GM18517 (cell line): ENCODE data around the gene CAMK2B.
"Not testable (repeated sequence)": the region's sequence is repeated elsewhere in the genome, so short reads cannot be mapped to it uniquely, and the experiment has no call there.

Experiments
- ATAC-seq: cut with Tn5 transposase; IDR thresholded peaks from one replicate; pipeline ENCODE4 v1.9.1; 2021; ENCODE audit warnings: mild to moderate bottlenecking, moderate library complexity; ENCODE audit not compliant: unreplicated experiment

Gene CAMK2B

DNA sequence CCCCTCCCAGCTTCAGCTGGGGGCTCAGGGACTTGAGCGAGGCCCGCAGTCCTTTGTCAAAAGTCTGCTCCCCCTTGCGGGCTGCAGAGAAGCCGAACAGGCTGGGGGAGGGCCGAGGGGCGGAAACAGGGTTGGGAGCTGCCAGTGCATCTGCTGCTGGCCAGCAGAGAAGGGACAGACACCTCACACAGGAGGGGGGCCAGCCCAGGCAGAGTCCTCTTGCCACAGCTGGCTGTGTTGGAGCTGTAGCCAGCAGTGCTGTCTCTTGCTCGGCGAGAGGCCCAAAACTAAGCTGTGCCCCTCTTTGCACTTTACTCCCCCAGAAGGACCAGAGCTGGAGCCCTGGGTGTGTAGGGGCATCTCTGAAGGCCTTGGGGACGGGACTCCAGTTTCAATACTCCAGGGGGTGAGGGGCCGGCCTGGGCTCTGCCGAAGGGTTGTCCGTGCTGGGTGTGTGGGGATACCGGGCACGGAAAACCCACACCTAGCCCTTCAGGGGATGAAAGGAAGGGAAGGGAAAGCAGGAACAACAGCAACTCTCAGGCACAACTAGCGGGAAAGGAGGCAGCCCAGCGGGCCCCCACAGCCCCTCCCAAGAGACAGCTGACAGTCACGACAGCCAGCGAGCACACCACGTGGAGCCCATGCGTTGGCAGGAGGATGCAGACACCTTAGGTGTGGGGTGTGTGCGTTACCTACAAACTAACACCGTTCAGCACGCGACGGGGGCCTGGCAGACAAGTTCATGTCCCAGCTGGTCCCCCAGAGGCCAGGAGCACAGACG is 106.8 kb downstream of the CAMK2B start:
- no peak for ATAC-seq

DNA sequence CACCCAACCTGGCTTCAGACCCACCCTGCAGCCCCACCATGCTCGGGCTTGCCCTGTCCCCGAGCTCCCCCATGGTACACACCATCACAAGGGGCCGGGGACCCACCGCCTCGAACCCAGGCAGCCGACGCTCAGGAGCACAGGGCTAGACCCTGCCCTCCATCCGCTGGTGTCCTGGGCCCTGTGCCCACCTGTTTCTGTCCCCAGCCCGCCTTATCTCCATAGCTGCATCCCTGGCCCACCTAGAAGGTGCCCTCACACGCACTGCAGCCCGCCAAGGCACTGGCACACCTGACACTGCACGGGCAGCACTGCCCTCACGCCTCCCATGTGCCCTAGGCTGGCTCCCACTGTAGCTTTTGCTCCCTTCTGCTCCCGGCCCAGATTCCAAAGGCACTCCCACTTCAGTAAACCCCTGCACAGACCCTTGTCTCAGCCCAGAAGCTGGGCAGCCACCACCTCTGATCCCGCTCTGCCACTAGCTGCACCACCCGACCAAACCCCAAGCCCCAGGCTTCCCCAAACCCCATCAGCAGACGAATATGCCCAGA is 107.5 kb downstream of the CAMK2B start:
- ATAC-seq, result no peak

DNA sequence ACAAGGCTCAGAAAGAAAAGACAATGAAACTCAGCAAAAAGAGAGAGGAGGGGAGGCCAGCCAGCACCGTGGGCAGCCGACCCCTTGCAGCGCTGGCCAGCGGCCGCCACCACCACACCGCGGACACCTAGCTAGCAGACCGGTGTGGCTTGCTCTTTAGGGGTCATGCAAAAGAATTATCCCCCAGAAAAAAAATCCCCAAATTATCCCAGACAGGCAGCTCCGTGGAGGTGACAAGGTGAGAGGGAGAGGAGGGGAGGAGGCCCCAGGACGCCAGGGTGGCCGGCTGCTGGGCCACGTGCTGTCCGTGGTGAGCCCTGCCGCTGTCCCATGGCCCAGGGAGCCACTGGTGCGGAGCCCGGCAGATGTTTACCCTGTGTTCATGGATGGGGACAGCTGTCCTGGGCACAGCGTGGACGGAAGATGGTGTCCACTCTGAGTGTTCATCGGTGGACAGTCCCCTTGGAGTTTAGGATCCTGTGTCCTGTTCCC is 108.1 kb downstream of the CAMK2B start:
- no peak for ATAC-seq

DNA sequence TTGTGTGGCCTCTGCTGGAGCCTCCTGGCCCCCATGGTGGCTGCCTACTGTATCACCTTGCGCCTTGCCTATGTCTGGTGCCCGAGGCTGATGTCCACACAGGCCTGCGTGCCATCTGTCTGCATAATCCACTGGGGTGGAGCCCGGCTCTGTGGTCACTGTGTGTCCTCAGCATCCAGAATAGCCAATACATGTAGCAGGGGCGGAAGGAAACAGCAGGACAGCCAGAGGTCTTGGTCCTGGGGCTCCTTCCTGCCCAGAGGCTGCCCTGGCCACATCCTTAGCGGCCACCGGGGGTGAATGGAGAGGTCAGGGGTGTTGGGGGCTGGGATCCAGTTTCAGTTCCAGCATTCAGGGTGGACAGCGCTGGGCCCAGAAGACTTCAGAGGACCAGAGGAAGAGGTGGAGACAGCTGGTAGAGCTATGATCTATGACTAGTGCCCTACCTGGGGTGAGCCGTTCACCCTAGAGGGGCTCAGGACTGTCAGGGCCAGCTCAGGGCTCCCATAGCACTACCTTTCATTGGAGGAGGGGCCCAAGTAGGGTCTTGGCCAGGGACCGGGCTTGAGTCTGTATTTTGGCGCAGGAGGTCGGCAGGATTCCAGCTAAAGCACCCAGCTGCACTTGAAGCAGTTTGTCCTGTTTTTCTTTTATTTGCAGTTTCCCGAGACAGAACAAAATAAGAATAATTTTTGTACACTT is 108.7 kb downstream of the CAMK2B start:
- ATAC-seq, result no peak

DNA sequence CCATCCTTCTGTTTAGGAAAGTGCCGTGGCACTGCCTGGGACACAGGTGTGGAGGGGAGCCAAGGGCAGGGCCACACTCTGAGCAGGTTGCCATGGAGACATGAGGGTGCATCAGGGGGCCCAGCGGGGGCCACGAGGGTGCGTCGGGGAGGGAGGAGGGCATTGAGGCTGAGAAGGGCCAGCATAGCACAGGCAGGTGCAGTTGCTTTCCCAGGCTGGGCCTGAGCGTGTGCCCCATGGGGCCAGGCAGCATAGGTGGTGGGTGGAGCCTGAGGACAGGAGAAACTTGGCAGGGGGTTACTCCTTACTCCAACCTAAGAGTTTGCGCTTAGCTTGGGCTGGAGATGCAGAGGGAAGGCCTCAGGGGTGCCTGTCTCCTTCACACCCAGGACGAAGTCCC is 109.4 kb downstream of the CAMK2B start:
- ATAC-seq, result no peak

DNA sequence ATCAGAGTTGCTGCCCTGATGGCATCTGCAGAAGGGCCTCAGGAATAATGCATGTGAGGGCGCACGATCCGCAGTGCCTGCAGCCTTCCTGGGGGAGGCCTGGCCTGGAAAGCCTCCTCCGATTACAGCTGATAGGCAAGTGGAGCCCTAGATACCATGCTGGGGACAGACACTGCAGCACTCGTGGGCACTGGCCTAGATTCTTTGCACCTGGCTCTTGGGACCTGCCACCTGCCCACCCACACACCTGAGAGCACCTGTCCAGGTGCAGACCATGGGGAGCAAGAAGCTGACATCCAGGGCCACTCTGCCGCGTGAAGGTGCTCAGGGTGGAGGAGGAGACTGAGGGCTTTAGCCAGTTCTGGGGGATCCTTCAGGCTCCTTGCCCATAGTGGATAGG is 109.9 kb downstream of the CAMK2B start:
- no peak for ATAC-seq

DNA sequence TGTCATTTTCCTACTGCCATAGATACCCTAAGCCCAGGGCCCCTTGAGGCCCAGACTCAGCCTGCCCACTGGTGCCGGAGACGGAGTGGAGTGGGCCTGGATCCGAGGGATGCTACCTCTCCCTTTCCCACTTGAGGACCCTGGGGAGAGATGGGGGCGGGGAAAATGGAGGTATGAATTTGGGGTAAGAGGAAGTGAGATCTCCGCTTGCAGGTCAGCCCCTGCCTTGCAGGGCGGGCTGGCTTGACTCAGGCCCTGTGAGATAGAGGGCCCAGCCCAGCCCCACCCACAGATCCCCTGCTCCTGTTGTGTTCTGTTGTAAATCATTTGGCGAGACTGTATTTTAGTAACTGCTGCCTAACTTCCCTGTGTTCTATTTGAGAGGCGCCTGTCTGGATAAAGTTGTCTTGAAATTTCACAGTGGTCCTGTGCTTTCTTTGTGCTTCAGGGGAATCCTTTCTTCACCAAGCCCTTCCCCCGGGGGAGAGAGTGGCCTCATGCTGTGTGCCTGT is 111.5 kb downstream of the CAMK2B start:
- ATAC-seq, result no peak

DNA sequence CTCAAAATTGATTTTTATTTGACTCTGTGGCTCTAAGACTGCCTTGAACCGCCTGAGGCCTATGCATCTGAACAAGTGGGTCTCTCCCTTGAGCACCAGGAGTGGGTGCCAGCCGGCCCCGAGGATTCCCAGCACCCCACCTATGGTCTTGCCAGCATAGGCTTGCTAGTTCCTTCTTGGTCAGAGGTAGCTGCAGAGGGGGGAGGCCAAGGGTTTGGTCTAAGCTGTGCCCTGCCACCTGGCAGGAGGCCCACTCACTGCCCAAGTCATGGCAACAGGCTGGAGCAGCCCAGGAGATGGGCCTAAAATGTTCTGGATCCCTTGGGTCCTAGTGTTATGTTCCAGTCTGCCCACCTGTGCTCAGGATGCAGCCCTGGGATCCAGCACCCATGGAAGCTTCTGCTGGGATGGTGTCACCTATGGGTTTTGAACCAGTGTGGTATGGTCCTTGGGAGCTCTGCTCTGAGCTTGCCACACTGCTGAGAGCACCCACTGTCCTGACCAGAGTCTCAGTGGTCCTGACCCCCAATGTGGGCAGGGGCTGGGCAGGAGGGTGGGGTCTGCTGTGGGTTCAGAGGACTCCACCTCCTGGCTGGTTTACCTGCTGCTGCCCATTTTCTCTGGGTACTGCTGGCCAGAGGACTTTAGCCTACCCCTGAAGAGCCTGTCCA is 112.1 kb downstream of the CAMK2B start:
- no peak for ATAC-seq

DNA sequence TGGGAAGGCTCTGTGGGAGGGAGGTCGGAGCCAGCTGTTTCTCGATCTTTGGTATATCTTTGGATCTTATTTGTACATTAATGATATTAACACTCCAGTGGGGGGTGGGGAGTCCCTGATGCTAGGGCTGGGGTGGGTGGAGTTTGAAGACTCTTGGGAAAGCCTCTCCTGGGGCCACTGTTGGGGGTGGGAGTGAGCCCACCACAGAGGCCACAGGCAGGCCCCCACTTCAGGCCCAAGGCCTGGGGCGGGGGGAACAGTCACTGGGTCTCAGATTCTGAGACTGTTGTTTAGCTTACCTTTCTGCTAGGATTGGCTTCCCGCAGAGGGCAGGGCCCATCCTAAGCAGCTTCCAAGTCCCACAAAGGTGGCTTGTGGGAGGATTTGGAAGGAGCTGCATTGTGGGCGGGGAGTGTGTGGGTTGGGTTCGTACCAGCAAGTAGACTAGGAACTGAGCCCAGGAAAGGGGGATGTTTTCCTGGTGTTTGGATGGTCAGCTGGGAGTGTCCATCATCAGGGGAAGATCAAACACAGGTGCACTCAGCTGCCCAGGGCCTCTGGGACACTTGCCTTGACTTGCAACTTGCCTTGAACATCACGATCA is 112.7 kb downstream of the CAMK2B start:
- no peak for ATAC-seq

DNA sequence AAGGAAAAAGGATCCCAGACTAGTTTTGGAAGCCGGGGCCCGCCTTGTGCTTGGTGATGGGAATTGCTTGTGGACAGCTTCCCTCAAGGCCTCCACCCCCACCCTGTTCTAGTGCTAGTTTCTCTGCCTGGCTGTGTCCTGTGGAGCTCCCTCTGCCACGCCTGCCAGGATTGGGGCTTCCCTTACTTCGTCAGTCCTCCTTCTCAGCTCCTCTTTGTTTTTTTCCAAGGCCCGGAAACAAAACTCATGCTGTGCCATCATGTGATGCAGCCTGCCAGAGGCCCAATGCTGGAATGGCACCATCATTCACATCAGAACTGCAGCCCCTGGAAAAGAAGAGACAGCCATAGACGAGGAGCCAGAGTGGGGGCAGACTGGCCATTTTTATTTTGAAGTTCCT is 113.4 kb downstream of the CAMK2B start:
- ATAC-seq, result no peak

DNA sequence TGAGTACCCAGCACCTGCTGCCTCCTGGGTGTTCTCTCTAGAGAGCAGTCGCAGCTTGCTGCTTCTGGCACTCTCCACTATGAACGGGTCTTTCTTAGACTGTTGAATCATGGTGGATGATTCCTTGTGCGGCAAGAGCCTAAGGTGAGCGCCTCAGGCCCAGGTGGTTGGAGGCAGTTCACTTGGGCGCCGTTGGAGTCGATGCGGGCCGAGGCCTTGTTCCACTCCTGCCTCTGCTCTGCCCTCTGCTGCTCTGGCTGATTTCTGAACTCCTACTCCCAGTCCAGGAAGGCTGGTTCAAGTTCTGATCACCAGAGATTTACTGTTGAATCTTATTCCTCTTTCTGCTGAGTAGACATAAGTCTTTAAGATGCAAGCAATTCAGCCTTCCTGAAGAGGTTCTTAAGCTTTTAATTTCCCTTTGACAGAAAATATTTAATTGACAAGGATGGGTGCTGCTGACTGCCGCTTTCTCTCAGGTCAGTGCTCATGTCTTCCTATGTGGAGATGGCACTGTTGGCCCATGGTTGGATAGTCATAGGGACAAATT is 114.2 kb downstream of the CAMK2B start:
- no peak for ATAC-seq

DNA sequence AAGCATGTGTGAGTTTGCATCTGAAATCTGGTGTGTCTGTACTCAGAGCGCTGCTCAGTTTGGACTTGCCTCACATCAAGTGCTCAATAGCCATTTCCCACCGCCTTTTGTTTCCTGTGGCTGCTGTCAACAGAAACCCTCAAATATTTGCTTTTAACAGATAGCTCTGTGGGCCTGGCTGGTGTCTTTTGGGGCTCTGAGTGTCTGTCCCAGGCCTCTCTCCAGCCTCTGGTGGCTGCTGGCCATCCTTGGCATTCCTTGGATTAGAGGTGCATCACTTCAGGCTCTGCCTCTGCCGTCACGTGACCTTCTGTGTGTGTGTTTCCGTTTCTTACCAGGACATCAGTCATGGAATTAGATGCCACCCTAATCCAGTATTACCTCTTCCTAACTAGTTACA is 115.3 kb downstream of the CAMK2B start:
- no peak for ATAC-seq

DNA sequence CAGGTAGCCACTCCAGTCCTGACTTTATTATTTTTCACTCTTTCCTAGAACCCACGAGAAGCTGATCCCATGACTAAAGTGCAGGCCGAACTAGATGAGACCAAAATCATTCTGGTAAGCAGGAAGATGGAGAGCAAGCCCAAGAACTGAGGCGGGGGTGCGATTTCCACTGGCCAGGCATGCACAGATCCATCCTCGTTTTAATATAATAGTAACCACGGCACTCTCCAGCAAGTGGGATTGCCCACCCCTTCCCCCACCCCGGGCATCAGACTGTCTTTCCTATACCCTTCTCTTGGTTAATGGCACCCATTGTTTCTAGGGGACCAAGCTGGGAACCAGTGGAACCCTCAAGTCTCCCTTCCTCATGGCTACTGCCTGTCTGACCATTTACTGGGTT is 117.3 kb downstream of the CAMK2B start:
- ATAC-seq, result no peak

DNA sequence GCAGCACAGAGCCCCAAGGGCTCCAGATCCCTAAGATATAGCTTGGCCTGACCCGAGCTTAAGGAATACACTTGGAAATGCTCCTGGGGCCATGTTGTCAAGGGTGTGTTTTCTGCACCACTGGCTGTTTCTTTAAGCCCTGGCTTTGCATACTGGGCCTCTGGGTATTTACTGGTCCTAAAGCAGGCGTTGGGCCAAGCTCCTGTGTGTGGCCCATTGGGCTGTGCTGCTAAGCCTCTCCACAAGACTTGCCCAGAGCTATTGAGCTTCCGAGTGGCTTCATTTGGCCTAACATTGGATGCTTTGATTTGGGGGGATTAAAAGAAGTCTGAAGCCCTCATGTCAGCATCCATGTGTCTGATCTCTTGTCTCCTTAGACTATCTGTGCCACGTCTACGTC is 119.4 kb downstream of the CAMK2B start:
- ATAC-seq, result no peak

DNA sequence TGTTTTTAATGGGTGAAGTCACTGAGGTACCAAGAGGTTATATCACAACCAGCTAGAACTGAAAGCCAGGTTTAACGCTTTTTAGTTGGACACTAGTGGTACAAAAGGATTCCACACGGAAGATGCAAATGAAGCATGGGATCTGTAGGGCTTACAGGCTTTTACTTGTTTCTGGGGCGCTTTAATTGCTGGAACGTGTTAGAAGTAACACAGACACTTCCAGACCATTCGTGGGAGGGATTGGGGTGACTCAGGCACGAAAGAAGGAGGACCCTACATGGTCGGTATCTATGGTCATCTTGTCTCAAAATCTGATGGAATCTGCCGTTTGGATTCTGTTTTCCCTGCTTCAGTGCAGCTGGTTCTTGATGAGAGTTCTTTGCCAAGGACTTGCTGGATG is 123.6 kb downstream of the CAMK2B start:
- ATAC-seq, result no peak

DNA sequence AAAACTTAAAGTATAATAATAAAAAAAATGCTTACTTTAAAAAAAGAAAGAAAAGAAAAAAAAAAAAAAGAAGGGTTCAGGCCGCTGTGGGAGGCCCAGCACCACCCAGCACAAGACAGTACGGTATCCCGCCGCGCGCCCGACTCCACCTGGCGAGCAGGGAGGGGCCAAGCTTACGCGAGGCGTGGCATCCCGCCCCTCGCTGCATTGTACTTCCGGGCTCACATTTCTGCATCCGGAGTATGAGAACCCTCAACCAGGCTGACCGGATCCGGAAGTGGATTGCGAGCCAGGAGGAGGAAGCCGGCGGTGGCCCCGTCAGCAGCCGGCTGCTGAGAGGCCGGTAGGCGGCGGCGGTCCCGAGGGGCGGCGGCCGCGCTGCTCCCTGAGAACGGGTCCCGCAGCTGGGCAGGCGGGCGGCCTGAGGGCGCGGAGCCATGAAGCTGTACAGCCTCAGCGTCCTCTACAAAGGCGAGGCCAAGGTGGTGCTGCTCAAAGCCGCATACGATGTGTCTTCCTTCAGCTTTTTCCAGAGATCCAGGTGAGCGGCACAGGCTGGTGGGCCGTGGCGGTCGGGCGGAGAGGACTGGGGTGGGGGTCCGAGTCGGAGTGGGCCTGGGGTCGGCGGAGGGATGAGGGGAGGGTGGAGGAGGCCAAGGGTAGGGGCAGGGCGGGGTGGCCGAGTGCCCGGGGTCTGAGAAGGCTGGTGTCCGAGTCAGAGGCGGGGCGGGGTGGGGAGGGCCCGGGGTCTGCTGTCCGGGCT is 124.5 kb downstream of the CAMK2B start, which contains the start of gene YKT6:
Gene YKT6 (plus strand): TSS at position 280 of the 763 bp plus-strand sequence. CDS start 158 bp downstream, at position 438.
- peak; percentile 99 for ATAC-seq

DNA sequence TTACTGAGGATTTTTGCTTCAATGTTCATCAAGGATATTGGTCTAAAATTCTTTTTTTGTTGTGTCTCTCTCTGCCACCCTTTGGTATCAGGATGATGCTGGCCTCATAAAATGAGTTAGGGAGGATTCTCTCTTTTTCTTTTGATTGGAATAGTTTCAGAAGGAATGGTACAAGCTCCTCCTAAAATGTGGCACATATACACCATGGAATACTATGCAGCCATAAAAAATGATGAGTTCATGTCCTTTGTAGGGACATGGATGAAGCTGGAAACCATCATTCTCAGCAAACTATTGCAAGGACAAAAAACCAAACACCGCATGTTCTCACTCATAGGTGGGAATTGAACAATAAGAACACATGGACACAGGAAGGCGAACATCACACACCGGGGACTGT is 125.2 kb downstream of the CAMK2B start:
- not testable (repeated sequence) for ATAC-seq

DNA sequence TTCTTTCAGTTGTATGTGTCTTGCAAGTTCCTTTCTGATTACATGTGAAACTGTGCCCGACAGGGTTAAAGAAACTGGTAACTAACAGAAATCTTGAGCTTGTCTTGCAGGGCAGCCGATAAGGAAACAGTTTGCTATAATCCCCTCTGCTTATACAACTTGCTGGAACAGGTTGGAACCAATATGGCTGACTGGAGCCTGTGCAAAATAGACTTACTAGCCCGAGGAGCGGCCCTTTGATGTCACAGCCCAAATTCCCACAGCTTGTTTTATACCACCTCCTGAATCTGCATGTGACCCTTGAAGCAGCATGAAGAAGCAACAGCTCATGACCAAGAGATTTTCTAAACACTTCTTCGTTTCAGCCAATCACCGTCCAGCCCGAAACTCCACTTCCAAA is 127.9 kb downstream of the CAMK2B start:
- no peak for ATAC-seq

DNA sequence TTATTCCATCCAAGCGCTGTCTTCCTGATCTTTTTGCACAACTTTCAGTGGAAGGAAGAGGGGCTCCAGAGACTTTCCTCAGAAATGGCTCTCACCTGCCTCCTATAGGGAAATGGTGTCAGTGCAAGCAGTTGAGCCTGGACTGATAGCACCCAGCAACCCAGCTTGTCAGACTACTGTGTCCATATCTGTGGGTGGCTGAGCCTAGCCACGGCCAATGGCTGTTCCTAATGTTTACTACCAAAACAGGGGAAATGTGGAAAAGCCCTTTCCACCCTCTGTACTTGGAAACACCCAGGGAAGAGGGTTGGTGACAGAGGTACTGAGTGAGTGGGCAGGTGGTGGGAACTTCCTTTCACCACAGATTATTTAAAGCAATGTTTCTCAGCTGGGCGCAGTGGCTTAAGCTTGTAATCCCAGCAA is 128.9 kb downstream of the CAMK2B start:
- ATAC-seq, result no peak

DNA sequence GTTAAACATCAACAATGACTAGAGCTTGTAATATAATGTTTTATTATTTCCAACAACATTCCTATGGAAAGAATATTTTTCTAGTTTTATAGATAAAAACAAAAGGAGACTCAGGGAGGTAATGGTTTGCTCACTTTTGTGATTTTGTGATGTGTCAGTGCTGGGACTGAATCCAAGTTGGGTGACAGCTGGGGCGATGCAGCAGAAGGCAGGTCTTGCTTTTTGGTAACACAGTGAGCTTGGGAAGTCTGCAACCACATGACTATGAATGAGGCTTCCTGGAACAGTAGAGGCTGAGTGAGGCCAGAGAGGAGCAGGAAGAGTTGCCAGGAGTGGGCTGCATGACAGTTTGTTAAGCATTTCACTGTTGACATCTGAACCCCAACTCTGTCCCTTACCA is 129.5 kb downstream of the CAMK2B start:
- no peak for ATAC-seq
